Activated T-cell treated with anti-CD3 and anti-CD28 coated beads, Interleukin-2, amount 50 U/mL, for 48 hours (primary cell): Measurements from ENCODE around the gene TNIK.
"Not testable (repeated sequence)": the region's sequence is repeated elsewhere in the genome, so short reads cannot be mapped to it uniquely, and the experiment has no call there.

ENCODE experiments used
- DNase-seq, 2 experiments: peaks; one replicate each; pipeline ENCODE4 v3.0.0-alpha.2; 2020

The TNIK gene

DNA sequence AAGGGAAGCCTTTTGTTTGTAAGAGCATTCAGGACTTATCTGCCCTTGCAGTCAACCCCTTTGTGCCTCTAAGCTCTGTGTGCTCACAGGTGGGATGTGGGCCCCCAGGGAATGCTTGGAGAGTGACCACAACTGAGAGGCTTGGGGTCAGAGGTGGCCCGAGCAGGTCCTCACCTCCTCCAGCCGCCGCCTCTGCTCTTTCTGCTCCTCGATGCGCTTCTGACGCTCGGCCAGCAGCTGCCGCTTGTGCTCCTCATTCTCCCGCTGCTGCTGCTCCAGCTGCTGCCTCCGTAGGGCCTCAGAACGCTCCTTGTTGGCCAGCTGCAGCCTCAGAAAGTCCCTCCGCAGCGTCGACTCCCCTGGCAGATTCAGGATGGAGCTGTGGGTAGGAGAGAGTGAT is 302.9 kb downstream of the TNIK start:
- DNase-seq = no peak

DNA sequence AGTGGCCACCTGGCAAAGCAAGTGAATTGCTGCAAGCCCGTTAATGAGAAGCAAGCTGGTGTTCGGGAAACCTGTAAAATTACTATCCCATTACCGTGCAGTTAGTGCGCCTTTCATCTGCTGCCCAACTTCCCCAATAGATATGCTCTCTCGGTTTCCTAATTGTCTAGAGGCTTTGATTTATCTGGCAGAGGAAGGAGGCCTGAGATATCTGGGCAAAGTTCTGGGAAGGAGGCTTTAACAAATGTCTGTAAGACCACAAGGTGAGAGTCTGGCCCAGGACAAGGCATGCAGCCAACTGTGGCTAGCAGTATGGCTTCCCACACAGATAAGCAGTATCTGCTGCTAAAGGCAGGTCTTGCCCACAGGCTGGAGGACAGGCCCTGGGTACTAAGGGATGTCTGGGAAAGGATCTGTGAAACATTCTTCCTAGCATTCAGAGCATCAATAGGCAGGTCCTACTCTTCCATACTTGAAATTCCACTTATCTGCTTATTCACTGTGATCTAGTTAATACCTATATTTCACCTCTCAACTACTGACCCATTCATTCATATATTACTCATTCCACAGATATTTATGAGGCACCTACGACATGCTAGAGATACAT is 303.7 kb downstream of the TNIK start:
- DNase-seq = no peak

DNA sequence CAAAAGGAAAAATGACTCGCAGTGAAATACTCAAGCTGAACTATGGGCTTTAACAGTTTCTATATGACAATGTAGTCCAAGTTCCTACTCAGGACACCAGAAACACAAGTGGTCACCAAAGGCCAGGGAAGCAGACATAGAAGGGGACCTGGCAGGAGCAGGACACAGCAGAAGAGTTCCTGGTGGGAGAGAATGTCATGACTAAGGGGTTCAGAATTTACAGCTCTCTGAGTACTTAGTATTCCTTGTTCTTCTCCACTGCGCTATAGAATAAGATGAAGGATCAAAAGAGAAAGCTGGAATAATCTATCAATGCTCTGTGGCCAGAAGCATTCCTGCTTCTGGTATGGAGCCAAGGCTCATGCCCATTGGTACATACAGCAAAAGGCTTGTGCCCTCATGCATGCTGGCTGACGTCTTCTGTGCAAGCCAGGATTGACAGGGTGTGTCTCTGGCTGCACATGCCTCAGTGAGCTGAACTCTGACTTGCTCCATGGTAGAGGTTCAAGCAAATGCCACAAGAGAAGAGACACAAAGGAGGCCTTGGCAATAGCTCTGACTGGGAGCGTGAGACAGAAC is 305.0 kb downstream of the TNIK start:
- DNase-seq = no peak

DNA sequence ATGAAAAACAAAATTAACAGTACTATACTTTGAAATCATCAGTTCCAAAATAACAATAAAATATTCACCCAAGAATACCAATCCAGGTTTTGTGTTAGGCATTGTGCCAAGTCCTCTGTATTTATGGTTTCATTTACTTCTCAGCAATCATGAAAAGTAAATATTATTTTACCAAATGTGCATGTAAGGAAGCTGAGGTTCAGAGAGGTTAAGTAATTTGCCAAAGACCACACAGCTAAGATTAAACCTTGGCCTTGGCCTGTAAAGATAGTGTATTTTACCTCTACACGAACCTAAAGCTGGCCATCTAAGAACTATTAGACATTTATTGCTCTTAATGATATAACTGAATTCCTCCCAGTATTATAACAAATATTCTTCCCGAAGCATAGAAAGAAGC is 309.3 kb downstream of the TNIK start:
- DNase-seq = no peak

DNA sequence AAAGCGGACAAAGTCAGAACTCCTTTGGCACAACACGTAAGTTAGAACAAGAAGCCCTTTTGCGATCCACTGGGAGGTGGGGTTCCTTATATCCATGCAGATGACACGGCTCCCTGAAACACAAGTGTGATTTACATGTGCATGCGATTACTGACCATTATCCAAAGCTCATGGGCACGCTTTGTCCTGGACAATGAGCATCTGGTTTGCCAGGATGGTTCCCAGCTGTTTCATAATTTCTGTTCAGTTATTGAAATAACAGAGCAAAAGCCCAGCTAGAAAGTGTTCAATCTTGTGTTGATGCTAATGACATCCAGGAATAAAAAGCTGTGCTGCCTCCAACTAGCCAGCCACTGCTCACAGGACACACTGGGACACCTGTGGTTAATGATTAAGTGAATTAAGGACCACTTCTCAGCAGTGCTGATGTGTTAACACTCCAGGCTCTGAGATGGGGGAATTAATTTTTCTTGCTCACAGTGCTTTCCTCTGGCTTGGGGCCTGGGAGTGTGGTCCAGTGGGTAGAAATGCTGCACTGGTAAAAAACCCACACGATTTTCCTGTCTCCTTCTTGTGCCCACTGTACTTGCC is 310.6 kb downstream of the TNIK start:
- DNase-seq = no peak

DNA sequence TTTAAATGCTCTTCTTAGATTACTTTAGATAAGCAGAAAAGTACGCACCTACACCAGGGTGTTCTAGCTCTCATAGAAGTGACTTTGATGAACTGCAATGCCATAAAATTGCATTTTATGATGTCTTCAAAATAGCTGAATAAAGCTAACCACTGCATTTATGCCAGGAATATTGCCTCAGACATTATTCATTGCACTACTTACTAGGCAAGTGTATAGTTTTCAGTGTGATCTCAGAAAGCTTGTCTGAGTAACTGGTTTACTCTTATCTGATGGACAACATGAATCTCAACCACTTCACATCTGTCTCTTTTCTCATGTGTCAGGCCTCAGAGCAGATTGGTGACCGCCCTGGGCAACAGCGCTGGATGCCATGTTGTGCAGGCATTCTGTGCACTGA is 314.4 kb downstream of the TNIK start:
- no peak for DNase-seq

DNA sequence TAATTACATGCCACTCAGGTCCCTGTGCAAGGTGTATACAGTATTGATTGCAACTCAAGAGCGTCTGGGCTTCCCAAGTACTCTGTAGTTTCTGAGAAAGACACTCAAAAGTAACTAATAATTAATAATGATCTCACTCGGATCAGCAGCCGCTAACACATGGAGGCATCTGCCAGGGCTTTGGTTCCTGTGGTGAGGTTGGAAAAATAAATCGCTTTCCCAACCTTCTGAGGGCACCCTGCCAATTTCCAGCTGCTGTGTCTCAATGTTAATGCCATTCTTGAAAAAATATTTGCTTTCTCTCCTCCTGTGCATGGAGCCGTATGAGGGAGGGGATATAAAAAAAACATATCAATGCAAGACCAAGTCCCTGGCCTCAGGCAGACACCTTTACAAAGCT is 317.2 kb downstream of the TNIK start:
- no peak for DNase-seq

DNA sequence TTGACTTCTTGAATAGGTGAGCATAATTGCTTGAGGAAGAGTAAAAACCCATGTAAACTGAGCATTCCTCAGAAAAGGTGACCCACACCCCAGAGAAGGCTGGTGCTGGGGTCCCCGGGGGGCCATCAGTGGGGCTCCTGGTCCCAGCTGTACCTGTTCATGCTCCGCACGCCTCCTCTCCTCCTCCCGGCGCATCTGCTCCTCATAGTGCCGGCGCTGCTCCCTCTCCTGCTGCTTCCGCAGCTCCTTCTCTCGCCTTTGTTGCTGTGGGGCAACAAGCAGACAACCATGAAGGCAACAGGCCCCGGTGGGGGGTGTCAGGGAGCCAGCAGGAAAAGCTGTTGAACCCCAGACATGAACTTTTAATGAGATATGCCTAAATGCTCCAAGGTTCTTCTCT is 320.0 kb downstream of the TNIK start:
- DNase-seq = no peak

DNA sequence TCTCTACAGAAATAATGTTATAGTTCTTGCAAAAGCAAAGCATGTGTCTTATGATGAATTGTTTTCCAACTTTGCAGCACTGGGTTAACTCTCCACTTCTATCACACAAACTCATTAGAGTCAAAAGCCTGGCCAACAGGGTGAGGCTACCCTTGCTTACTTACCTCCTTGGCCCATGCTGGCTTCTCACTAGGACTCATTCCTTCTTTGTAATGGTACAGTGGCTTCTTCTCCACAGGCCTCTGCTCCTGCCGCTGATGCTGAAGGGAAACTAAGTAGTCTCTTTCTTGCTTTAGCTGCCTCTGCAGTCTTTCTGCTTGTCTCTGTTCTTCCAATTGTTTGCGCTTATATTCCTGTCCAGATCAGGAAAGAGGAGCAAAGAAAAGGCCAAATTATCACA is 322.2 kb downstream of the TNIK start:
- DNase-seq = no peak

DNA sequence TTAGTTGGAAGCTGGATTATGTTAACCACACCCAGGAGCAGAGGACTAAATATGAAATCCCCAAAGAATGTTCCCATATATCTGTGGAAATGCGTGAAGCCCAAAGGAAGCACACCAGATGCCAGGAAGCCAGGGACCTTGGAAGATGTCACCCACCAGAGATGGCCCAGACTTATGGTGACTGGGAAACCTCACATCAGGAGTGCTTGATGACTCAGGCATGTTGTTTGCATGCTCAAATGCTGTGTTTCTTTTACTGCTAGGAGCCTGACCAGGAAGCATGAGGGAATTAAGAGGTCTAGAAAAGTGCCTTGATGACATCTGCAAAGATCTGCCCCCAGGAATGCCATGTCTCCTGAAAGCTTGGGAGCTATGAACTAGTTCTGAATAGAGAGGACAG is 324.7 kb downstream of the TNIK start:
- DNase-seq = no peak

DNA sequence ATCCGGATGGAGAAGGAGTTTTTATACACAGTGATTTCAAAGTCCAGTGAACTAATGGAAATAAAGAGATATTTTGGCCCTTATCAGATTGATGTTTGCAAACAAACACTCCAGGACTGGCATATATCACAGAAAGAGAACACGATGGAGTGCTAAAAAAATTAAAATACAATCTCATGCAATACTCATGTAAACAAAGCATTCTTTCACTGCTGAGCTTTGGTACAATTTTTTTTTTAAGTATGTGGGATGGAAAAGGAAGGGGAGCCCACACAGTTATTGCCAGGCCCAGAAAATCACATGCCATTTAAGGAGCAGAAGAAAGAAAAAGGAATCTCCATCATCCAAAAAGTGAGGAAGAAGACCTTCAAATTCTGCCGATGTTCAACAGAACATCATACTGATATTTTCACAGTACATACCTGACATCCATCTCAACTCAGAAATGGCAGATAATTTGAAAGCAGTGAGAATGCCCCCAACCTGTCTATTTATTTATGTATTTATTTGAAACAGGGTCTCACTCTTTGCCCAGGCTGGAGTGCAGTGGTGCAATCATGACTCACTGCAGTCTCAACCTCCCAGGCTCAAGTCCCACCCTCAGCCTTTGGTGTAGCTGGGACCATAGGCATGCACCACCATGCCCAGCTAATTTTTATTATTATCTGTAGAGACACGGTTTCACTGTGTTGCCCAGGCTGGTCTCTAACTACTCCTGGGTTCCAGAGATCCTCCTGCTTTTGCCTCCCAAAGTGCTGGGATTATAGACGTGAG is 326.2 kb downstream of the TNIK start:
- no peak for DNase-seq

DNA sequence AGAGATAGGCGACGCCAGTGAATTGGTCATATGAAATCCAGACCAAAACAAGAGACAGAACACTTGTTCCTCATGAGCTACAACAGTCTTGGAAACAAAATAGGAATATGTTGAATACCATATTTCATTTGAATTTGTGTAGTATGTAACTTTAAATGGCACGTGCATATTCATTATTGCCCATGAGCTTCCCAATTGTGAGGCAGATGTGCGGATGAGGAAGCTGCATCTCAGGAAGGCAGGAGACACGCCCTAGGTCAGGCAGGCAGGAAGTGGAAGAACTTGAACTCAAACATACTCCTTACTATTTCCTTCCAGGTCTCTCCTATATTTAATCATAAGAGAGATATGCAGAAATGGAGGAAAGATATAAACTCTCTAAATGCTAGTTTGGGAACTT is 326.9 kb downstream of the TNIK start:
- DNase-seq = no peak

DNA sequence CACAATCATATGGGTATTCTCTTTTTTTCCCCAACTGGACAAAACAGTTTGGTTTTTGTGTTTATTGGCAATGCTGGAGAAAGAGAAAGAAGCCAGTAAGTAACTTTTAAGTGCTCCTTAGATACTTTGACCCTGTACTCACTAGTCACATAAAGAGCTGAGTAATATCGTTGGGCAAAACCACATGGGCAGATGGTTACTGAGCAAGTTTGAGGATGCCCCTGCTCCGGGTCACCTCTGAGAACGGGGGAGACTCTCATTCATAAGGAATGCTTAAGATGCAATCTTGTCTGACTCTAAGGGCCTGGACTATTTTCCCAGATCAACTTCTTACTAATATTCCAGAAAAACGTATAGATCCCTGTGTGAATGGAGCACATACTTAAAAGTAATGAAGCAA is 327.3 kb downstream of the TNIK start:
- no peak for DNase-seq

DNA sequence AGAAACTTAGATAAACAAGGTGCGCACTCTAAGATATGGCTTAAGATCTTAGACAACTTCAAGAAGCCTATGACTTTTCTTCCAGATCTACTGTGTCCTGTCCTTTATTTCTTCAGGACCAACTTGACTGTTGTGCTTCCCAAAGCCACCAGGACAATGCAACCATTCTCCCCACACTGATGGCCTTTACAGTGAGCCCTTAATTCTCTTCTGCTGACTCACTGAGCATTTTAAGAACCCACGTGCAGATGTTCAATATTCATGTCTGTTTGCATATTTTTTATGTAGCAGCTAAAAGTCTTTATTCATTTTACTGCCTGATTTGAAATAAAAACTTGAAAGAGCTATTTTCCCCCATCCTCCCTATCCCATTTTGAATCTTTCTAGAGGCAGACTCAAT is 330.4 kb downstream of the TNIK start:
- DNase-seq = no peak

DNA sequence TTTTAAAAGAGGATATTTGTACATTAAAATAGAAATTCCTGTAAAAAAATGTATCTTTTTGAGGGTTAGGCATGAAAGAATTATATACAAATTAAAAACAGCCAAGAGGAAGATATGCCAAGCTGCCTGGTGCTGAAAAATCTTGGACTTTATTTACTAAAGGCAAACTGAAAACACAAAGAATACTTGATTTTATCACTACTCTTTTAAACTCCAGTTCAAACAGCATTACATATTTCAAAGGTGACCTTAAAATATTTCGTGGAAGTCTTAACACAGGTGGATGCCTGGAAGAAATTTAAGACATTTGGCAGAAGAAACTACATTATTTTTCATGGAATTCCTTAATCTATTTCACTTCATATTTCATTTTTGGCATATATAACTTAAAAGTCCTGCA is 332.6 kb downstream of the TNIK start:
- no peak for DNase-seq

DNA sequence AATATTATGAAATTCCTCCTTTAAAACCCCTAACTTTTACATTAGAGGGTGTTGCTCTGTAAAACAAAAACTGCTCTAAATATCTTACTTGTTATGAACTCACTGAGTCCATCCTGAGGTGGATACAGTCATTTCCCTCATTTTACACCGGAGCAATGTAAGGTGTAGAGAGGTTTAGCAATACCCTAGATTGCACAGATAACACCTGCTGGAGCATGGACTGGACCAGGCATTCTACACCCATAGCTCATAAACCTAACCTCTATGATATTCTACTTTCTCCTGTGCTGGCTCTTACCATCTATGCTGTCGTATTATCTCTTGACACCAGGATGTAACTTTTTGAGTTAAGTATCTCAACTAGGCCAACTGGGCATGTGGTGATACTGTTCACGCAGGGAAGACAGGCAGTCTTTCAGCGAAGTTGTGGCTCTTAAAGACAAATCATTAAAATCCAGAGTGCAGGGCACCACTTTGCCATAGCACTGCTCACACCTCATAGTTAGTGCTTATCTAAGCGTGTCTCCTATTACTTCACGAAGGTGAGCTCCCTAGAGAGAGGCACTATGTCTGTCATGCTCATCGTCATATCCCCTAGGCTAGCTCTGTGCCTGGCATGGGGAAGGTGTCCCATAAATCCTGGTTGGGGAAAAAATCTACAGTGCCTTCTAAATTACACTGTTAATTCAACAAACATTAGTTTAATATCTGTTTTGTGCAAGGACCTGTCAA is 333.6 kb downstream of the TNIK start:
- DNase-seq = no peak

DNA sequence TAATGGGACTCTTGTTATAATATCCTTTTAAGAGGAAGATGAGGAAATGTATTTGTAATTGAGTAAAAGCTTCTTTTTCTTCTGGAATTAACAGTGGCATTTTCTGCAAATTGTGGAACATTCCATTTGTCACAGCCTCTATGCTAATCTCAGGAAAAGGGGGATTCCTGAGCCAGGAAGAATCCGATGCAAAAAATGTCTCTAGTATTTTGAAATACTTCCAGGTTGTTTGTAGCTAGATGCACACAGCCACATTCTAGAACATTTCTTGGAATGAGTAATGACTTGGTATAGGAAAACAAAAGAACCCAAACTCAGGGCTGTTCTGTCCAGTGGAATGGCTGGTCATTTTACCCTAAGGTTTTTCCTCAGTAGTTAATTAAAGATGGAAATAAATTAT is 335.2 kb downstream of the TNIK start:
- no peak for DNase-seq

DNA sequence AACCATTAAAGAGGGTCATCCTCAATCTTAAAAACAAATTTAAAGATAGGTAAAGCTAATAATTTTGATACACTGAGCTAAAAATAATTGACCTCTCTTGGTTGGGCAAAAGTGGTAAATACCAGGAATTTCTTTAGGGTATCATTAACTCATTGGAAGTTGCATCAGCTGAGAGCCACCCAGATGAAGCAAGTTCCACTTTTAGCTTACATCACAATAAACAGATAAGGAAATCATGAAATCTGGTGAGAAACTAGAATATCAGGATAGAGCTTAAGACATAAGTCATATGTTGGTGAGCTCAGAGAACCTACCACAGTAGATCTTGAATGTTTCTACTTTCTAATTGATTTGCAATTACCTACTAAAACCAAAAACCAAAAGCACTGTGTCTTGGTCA is 336.3 kb downstream of the TNIK start:
- DNase-seq = no peak

DNA sequence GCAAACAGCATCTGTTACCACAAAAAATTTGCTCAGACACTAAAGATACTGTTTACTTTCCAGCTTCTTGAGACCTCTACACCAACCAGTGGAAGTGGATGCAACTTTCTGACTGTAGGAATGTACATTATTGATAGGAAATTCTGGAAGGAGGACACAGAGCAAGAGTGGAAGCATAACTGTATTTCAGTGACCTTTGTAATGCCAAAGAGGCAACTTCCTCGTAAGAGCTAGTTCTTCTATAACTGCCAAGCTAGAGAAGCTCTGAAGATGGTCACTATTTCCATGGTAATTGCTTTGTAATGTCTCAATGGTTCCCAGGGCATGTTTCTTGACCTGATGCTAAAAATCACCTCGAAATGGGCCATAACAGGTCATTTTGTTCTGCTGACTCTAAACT is 337.3 kb downstream of the TNIK start:
- no peak for DNase-seq

DNA sequence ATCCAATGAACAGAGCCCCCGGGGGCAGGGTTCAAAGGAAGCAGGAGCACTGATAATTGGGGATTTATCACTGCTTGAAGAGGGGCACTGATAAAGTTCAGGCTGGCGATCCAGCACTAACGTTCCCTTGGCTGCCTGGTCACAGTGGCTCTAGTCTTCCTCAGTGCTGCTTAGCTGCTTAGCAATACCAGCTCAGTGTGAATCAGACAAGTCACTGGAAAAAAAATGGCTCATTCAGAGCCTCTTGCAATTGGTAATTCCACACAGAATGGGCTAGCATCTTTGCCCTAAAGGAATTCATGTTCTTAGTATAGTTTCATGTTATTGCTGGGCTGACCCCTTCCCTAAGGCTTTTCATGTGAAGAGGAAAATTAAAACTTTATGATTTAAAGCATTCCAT is 338.0 kb downstream of the TNIK start:
- DNase-seq = no peak

DNA sequence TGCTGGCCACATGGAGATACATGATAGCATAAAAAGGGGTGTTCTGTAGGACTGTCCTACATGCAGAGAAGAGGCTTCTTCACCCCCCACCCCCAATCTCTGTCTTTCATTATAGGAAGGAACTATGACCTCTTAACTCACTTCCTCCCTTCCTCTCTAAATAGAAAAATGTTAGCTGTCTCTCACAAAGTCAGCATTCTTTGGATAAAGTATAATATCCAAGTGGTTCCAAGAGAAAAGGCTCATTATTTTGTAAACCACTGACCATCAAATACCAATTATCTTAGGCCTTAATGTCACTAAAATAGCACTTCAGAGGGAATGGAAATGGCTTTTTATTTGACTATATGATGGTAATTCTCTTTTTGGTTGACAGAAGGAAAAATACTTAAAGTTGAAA is 338.4 kb downstream of the TNIK start:
- DNase-seq = no peak

DNA sequence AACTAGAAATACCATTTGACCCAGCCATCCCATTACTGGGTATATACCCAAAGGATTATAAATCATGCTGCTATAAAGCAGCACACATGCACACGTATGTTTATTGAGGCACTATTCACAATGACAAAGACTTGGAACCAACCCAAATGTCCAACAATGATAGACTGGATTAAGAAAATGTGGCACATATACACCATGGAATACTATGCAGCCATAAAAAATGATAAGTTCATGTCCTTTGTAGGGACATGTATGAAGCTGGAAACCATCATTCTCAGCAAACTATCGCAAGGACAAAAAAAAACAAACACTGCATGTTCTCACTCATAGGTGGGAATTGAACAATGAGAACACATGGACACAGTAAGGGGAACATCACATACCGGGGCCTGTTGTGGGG is 340.8 kb downstream of the TNIK start:
- DNase-seq = not testable (repeated sequence)

DNA sequence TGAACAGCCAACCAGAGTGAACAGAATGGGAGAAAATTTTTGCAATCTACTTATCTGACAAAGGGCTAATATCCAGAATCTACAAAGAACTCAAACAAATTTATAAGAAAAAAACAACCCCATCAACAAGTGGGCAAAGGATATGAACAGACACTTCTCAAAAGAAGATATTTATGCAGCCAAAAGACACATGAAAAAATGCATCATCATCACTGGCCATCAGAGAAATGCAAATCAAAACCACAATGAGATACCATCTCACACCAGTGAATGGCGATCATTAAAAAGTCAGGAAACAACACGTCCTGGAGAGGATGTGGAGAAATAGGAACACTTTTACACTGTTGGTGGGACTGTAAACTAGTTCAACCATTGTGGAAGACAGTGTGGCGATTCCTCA is 341.2 kb downstream of the TNIK start:
- DNase-seq = not testable (repeated sequence)
